ENCODE measurements around the gene SUSD4.
"Not testable (repeated sequence)": the region's sequence is repeated elsewhere in the genome, so short reads cannot be mapped to it uniquely, and the experiment has no call there.

SUSD4 gene

GRCh38 chr1:223285452-223285851 lies 78.5 kb downstream of the SUSD4 start:
- DNase-seq, result no peak

GRCh38 chr1:223283697-223284096 lies 80.3 kb downstream of the SUSD4 start:
- DNase-seq, result not testable (repeated sequence)

- not testable (repeated sequence) for DNase-seq
Measured at GRCh38 chr1:223278311-223278710, 85.7 kb downstream of the SUSD4 start.

- DNase-seq, result no peak
Measured at GRCh38 chr1:223276029-223276428, 87.9 kb downstream of the SUSD4 start.

- DNase-seq, result no peak
Measured at GRCh38 chr1:223273511-223273910, 90.5 kb downstream of the SUSD4 start.

- no peak for DNase-seq
Measured at GRCh38 chr1:223271085-223271781, 92.7 kb downstream of the SUSD4 start.

GRCh38 chr1:223270155-223270554 lies 93.8 kb downstream of the SUSD4 start:
- no peak for DNase-seq

GRCh38 chr1:223269006-223269405 lies 95.0 kb downstream of the SUSD4 start:
- DNase-seq, result no peak

- no peak for DNase-seq
Measured at GRCh38 chr1:223266632-223267172, 97.3 kb downstream of the SUSD4 start.

- DNase-seq, result no peak
Measured at GRCh38 chr1:223264983-223265908, 98.7 kb downstream of the SUSD4 start.

GRCh38 chr1:223264529-223264928 lies 99.4 kb downstream of the SUSD4 start:
- no peak for DNase-seq

- DNase-seq, result no peak
Measured at GRCh38 chr1:223261914-223262313, 102.1 kb downstream of the SUSD4 start.

GRCh38 chr1:223260712-223261111 lies 103.3 kb downstream of the SUSD4 start:
- DNase-seq, result no peak

GRCh38 chr1:223259462-223259861 lies 104.5 kb downstream of the SUSD4 start:
- no peak for DNase-seq

- peak; percentile 62 for DNase-seq
Measured at GRCh38 chr1:223258751-223259198, 105.2 kb downstream of the SUSD4 start.

- no peak for DNase-seq
Measured at GRCh38 chr1:223257856-223258550, 106.0 kb downstream of the SUSD4 start.

GRCh38 chr1:223256034-223256433 lies 107.9 kb downstream of the SUSD4 start:
- DNase-seq, result no peak

- no peak for DNase-seq
Measured at GRCh38 chr1:223253916-223254315, 110.1 kb downstream of the SUSD4 start.

- DNase-seq, result not testable (repeated sequence)
Measured at GRCh38 chr1:223251387-223251786, 112.6 kb downstream of the SUSD4 start.

GRCh38 chr1:223250632-223251015 lies 113.4 kb downstream of the SUSD4 start:
- no peak for DNase-seq

GRCh38 chr1:223249854-223250631 lies 113.9 kb downstream of the SUSD4 start:
- DNase-seq, result no peak

GRCh38 chr1:223248770-223249140 lies 115.2 kb downstream of the SUSD4 start:
- no peak for DNase-seq

All from COR-L47 (cell line).